Left ventricle myocardium inferior (tissue), 1 donor: ENCODE results near the gene SATL1. TPM values are rescaled to one million over a fixed set of nuclear protein-coding genes. Genes with fewer than 3 reads are reported as not detected.
"Not testable (repeated sequence)": the region's sequence is repeated elsewhere in the genome, so short reads cannot be mapped to it uniquely, and the experiment has no call there.

Experiments used
- DNase-seq: peaks from one replicate; pipeline ENCODE4 v3.0.0-alpha.2; 2020
- H3K27ac ChIP-seq: fragments of 200-600 bp; replicated peaks from 2 replicates; pipeline ENCODE4 v1.8.0; 2021
- H3K27me3 ChIP-seq: fragments of 200-600 bp; 2 replicates; pipeline ENCODE4 v1.8.0; 2021; ENCODE audit warnings: low read depth
- H3K36me3 ChIP-seq: fragments of 200-600 bp; 2 replicates; pipeline ENCODE4 v1.8.0; 2021
- H3K4me1 ChIP-seq: fragments of 200-600 bp; 2 replicates; pipeline ENCODE4 v1.8.0; 2021
- H3K4me3 ChIP-seq: fragments of 200-600 bp; 2 replicates; pipeline ENCODE4 v1.8.0; 2021; ENCODE audit warnings: mild to moderate bottlenecking, moderate library complexity
- H3K9me3 ChIP-seq: fragments of 200-600 bp; replicated peaks from 2 replicates; pipeline ENCODE4 v1.8.0; 2021
- intact Hi-C: fragments of 100-400 bp; cut with micrococcal nuclease; formaldehyde crosslinking; loops from one replicate; pipeline ENCODE4 v1.11.0; 2022
- long read RNA-seq: library from polyadenylated mRNA; unstranded; transcript quantifications from one replicate; pipeline ENCODE4 v2.0.0, GENCODE V29; 2021
- total RNA-seq: library from RNA; stranded (reverse); fragmentation: NEBNext Ultra II Directional; extraction: Animal tissue kit (Norgen Biotek cat#: 25700); gene quantifications from one replicate; pipeline ENCODE4 v1.2.1, GENCODE V29; 2021
- TF ChIP-seq, protein P1 (sequence below): fragments of 200-600 bp; IDR thresholded peaks from 2 replicates; pipeline ENCODE4 v1.8.0; 2021; ENCODE audit warnings: antibody characterized with exemption, mild to moderate bottlenecking, borderline replicate concordance
- donor health status: DM: no; HTN: yes; CAD: no; lungs with severe emphysema.

The SATL1 gene, protein sequence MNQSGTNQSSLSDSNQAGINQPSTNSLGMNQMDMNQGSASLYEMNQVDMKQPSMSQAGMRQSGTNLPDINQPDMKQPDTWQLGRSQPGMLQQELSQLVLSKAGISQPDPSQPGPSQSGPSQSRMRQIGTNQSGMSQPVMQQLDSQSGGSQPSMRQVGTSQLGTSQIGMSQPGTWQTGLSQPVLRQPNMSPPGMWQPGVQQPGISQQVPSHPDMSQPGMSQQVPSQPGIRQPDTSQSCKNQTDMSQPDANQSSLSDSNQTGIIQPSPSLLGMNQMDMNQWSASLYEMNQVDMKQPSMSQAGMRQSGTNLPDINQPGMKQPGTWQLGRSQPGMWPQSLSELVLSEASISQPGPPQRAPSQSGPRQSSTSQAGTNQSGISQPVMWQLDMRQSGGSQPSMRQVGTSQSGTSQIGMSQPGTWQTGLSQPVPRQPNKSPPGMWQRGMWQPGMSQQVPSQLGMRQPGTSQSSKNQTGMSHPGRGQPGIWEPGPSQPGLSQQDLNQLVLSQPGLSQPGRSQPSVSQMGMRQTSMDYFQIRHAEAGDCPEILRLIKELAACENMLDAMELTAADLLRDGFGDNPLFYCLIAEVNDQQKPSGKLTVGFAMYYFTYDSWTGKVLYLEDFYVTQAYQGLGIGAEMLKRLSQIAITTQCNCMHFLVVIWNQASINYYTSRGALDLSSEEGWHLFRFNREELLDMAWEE
- total RNA-seq, result not detected
- long read RNA-seq, result 0 reads

GRCh38 chrX:85243761-85244449 lies at the start of gene SATL1, which contains the start of gene ZNF711:
Gene SATL1 (minus strand): TSS chrX:85243779. CDS start chrX:85108968, 134,811 bp downstream.
Gene ZNF711 (plus strand): TSS chrX:85243991. CDS start chrX:85247573, 3,582 bp downstream.
- intact Hi-C loops, result no loop called here
- no peaks in the 10 kb centered on the region for H3K4me1 ChIP-seq
- no peak within 1 kb of the TSS for H3K27ac ChIP-seq
- no peaks in the 10 kb centered on the region for H3K27me3 ChIP-seq
- DNase-seq, result peak; percentile 17
- H3K36me3 ChIP-seq, result no peaks in the 10 kb centered on the region
- H3K4me3 ChIP-seq, result peak within 1 kb of the TSS; percentile 67
- TF ChIP-seq, protein P1, sequence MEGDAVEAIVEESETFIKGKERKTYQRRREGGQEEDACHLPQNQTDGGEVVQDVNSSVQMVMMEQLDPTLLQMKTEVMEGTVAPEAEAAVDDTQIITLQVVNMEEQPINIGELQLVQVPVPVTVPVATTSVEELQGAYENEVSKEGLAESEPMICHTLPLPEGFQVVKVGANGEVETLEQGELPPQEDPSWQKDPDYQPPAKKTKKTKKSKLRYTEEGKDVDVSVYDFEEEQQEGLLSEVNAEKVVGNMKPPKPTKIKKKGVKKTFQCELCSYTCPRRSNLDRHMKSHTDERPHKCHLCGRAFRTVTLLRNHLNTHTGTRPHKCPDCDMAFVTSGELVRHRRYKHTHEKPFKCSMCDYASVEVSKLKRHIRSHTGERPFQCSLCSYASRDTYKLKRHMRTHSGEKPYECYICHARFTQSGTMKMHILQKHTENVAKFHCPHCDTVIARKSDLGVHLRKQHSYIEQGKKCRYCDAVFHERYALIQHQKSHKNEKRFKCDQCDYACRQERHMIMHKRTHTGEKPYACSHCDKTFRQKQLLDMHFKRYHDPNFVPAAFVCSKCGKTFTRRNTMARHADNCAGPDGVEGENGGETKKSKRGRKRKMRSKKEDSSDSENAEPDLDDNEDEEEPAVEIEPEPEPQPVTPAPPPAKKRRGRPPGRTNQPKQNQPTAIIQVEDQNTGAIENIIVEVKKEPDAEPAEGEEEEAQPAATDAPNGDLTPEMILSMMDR, result no peak
- no peaks in the 10 kb centered on the region for H3K9me3 ChIP-seq

DNA sequence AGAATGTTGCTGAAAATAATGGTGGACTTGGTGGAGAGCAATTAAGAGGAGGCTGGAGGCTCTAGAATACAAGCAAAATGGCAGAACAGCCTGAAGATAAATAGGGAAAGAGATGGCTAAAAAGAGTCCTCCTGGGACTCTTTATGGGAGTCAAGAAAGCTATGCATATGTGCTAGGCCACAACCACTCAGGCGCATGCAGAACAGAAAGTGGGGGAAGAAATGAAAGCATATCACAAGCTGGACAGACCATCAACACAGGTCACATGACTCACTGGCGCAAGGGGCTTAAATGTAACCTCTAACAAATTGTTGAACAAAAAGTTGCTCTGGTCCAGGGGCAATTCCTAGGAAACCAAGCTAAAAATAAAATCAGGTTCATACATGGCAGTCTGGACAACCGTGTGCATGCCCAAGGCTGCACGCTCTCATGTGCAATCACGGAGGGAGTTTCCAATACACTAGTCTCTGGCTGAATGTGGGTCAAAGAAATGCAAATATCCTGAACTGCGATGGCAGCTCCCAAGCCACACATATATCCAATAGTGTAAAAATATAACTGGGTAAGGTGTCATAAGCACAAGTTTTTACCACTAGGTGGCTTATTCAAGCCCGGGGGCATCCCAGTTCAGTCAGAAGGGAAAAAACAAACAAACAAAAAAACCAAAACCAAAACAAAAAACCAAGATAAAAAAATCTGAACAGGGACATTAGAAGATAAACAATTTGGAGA lies 45.6 kb upstream of the SATL1 start:
- Histone ChIP-seq H3K9me3 (no peaks in the 10 kb centered on the region), H3K4me1 (no peaks in the 10 kb centered on the region), H3K27ac (no peak overlapping the region), H3K36me3 (no peaks in the 10 kb centered on the region), H3K27me3 (no peaks in the 10 kb centered on the region), H3K4me3 (no peak overlapping the region)
- TF ChIP-seq, protein P1, result no peak
- intact Hi-C loops, result no loop called here
- no peak for DNase-seq

GRCh38 chrX:85285286-85285685 lies 41.7 kb upstream of the SATL1 start:
- DNase-seq, intact Hi-C loops, H3K4me3 ChIP-seq, H3K27me3 ChIP-seq, H3K4me1 ChIP-seq, H3K27ac ChIP-seq, H3K36me3 ChIP-seq, H3K9me3 ChIP-seq: not testable (repeated sequence)

GRCh38 chrX:85244450-85245211 lies 1.1 kb upstream of the SATL1 start:
- no peaks in the 10 kb centered on the region for H3K9me3 ChIP-seq
- TF ChIP-seq, protein P1, result no peak
- peak overlapping the region; percentile 67 for H3K4me3 ChIP-seq
- no peak for DNase-seq
- intact Hi-C loops, result no loop called here
- H3K27ac ChIP-seq, result no peak overlapping the region
- H3K27me3 ChIP-seq, result no peaks in the 10 kb centered on the region
- H3K4me1 ChIP-seq, result no peaks in the 10 kb centered on the region
- no peaks in the 10 kb centered on the region for H3K36me3 ChIP-seq

GRCh38 chrX:85243155-85243554 lies 424 bp downstream of the SATL1 start:
- no peak for DNase-seq
- TF ChIP-seq, protein P1, result no peak
- Histone ChIP-seq H3K4me1 (no peaks in the 10 kb centered on the region), H3K4me3 (peak overlapping the region; percentile 67), H3K27me3 (no peaks in the 10 kb centered on the region), H3K9me3 (no peaks in the 10 kb centered on the region), H3K36me3 (no peaks in the 10 kb centered on the region), H3K27ac (no peak overlapping the region)
- intact Hi-C loops, result no loop called here
